H1 (cell line): ENCODE results near the gene PPP6R1. TPM values are rescaled to one million over a fixed set of nuclear protein-coding genes. Genes with fewer than 3 reads are reported as not detected.

ENCODE experiments used
- CBX8 ChIP-seq: fragments of 300-800, 300-1000 bp; sonication (generic); IDR thresholded peaks from 2 replicates; pipeline ENCODE4 v1.7.1; 2016; ENCODE audit warnings: low read depth, low read length, borderline replicate concordance
- CTCF ChIP-seq, 3 experiments: IDR thresholded peaks; 1 replicate in 2 of 3; 2 replicates in 1 of 3; pipeline versions ENCODE4 v1.5.1 to v1.6.1; 2011; ENCODE audit warnings: low read length in 3 of 3, mild to moderate bottlenecking in 3 of 3, inconsistent platforms in 2 of 3, low read depth in 1 of 3, moderate library complexity in 1 of 3; ENCODE audit not compliant: insufficient read depth in 1 of 3; ENCODE audit errors: control extremely low read depth in 1 of 3
- KDM1A ChIP-seq: fragments of 200-600, 300-600 bp; sonication (generic); IDR thresholded peaks from 2 replicates; pipeline ENCODE4 v1.7.1; 2016; ENCODE audit warnings: mild to moderate bottlenecking, low read length, borderline replicate concordance
- KDM4A ChIP-seq: IDR thresholded peaks from one replicate; pipeline ENCODE4 v1.7.1; 2012; ENCODE audit warnings: low read depth, mild to moderate bottlenecking, moderate library complexity, low read length, inconsistent platforms; ENCODE audit not compliant: severe bottlenecking
- TBP ChIP-seq: IDR thresholded peaks from 2 replicates; pipeline ENCODE4 v1.6.1; 2011; ENCODE audit warnings: low read depth, low read length, improper control_type of control experiment
- polyA plus RNA-seq, 7 experiments: library from polyadenylated mRNA; depleted of rRNA in 3 of 7; stranded (reverse) in 5 of 7; unstranded in 2 of 7; fragments of >200 nt in 5 of 7; fragments of 200-250 nt in 2 of 7; gene quantifications; 1 replicate in 5 of 7; 2 replicates in 1 of 7; 4 replicates in 1 of 7; pipeline versions ENCODE4 v1.2.1 to v1.2.3, GENCODE V29; 2011 to 2013; ENCODE audit warnings: missing spikeins in 2 of 7, mixed read lengths in 2 of 7
- total RNA-seq: library from RNA; stranded (reverse); fragmentation: NEBNext Ultra II Directional; extraction: Animal tissue kit (Norgen Biotek cat#: 25700); gene quantifications from 2 replicates; pipeline ENCODE4 v1.2.1, GENCODE V29; 2021

PPP6R1 gene
- total and polyA plus RNA-seq, 2 of the 8 experiments (the other 6 are each of a cell fraction or from before 2014, with no cell fraction given): 36.4 to 74.4 TPM

DNA sequence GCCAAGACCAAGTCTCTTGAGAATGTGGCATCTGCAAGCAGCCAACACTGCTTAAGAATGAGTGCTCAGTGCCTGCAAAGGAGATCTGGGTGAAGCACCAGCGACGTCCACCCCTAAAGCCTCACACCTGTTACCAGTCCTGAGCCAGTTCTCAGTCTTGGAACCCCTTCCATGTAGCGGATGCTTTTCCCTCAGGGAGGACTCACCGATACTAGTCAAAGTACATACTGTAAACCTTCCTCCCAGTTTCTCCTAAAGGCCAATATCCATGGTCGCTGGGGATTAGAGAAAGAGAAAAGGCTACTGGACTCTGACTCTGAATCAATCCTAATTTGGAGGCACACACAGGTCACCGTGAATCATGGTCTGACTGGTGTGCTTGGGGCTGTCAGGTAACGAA is 45.3 kb downstream of the PPP6R1 start (continued):
- TF ChIP-seq CTCF (IDR thresholded peaks at IDR 0.05; ENCODE audit: control extremely low read depth in 1 of 3, insufficient read depth in 1 of 3, low read depth in 1 of 3, low read length in 3 of 3): no peak
- TF ChIP-seq KDM4A: no peak
- no peak for TF ChIP-seq TBP
- TF ChIP-seq CBX8: no peak
- no peak for TF ChIP-seq KDM1A
